Measurements from ENCODE around the gene CHDH. TPM values are rescaled to one million over a fixed set of nuclear protein-coding genes. Genes with fewer than 3 reads are reported as not detected.

CHDH gene
- total and polyA plus RNA-seq, 2 donors (not counting 3 experiments of a cell fraction or from before 2014, with no cell fraction given), result 0.04 to 0.06 TPM

- no peak for TF ChIP-seq POLR2AphosphoS5 (IDR thresholded peaks at IDR 0.05; ENCODE audit: insufficient read depth, low read depth, low read length)
- TF ChIP-seq POLR2A (IDR thresholded peaks at IDR 0.05; ENCODE audit: low read depth, low read length), result no peak
- TF ChIP-seq JUN (IDR thresholded peaks at IDR 0.05; ENCODE audit: borderline replicate concordance, insufficient read depth, insufficient read length, low read depth), result no peak
- TF ChIP-seq FOS (IDR thresholded peaks at IDR 0.05; ENCODE audit: borderline replicate concordance, insufficient read depth, low read length), result no peak
- TF ChIP-seq MAX (IDR thresholded peaks at IDR 0.05; ENCODE audit: insufficient read depth, insufficient read length), result no peak
- no peak for TF ChIP-seq GATA2 (IDR thresholded peaks at IDR 0.05; ENCODE audit: insufficient read depth, insufficient read length, low read depth, low read length)
- no peak for TF ChIP-seq EZH2 (IDR thresholded peaks at IDR 0.05; ENCODE audit: borderline replicate concordance, low read depth, low read length, severe bottlenecking)
- Histone ChIP-seq H3K36me3 (ENCODE audit: control insufficient read depth in 2 of 2, extremely low read depth in 1 of 2, insufficient read depth in 2 of 2, low read length in 2 of 2) (no peaks in the 10 kb centered on the region), H3K79me2 (ENCODE audit: control insufficient read depth, insufficient read depth, low read length) (no peaks in the 10 kb centered on the region), H3K4me2 (ENCODE audit: insufficient read depth, low read length) (no peak overlapping the region), H3K4me1 (ENCODE audit: control insufficient read depth, extremely low read depth, insufficient read depth, low read length) (no peaks in the 10 kb centered on the region), H4K20me1 (replicated peaks; ENCODE audit: control insufficient read depth, extremely low read depth, insufficient read depth, low read length) (no peaks in the 10 kb centered on the region), H3K4me3 (replicated peaks in 1 of 3; ENCODE audit: insufficient read depth in 1 of 3, low read depth in 1 of 3, low read length in 3 of 3) (no peak overlapping the region), H3K27me3 (ENCODE audit: control insufficient read depth in 2 of 2, insufficient read depth in 2 of 2, low read length in 2 of 2) (no peaks in the 10 kb centered on the region), H3K27ac (ENCODE audit: insufficient read depth, low read depth, low read length) (no peak overlapping the region), H3K9ac (replicated peaks; ENCODE audit: extremely low read depth, insufficient read depth, low read length) (no peak overlapping the region), H2AFZ (ENCODE audit: low read depth, low read length) (no peak overlapping the region), H3K9me1 (replicated peaks; ENCODE audit: control insufficient read depth, extremely low read depth, insufficient read depth, low read length) (no peaks in the 10 kb centered on the region), H3K9me3 (replicated peaks; ENCODE audit: control insufficient read depth, insufficient read depth, low read length) (no peaks in the 10 kb centered on the region)
- POLR2A ChIA-PET, result no interaction called here
- intact Hi-C loops (cut with micrococcal nuclease), result no loop called here
- BruUV-seq (replicated peaks), result no TSS peak
- CTCF ChIA-PET, result no interaction called here
- dilution Hi-C loops (cut with MboI; ENCODE audit: extremely low pct_ligation_motif_present, low sequenced_read_pairs), result no loop called here
- DNase-seq (ENCODE audit: low read depth, low spot score) (no peak), FAIRE-seq (no peak)
Observed at GRCh38 chr3:53780171-53780570, 66.0 kb downstream of the CHDH start.

GRCh38 chr3:53778153-53778552 is 68.1 kb downstream of the CHDH start:
- no peak overlapping the region for H2AFZ ChIP-seq (ENCODE audit: low read depth, low read length)
- dilution Hi-C loops (cut with MboI; ENCODE audit: extremely low pct_ligation_motif_present, low sequenced_read_pairs) (no loop called here), intact Hi-C loops (cut with micrococcal nuclease) (no loop called here)
- no peak overlapping the region for H3K27ac ChIP-seq (ENCODE audit: insufficient read depth, low read depth, low read length)
- DNase-seq (ENCODE audit: low read depth, low spot score) (no peak), FAIRE-seq (no peak)
- no peaks in the 10 kb centered on the region for H3K9me3 ChIP-seq (replicated peaks; ENCODE audit: control insufficient read depth, insufficient read depth, low read length)
- no peaks in the 10 kb centered on the region for H3K27me3 ChIP-seq (ENCODE audit: control insufficient read depth in 2 of 2, insufficient read depth in 2 of 2, low read length in 2 of 2)
- no peaks in the 10 kb centered on the region for H3K79me2 ChIP-seq (ENCODE audit: control insufficient read depth, insufficient read depth, low read length)
- no peak overlapping the region for H3K4me2 ChIP-seq (ENCODE audit: insufficient read depth, low read length)
- no peak overlapping the region for H3K4me3 ChIP-seq (replicated peaks in 1 of 3; ENCODE audit: insufficient read depth in 1 of 3, low read depth in 1 of 3, low read length in 3 of 3)
- ChIA-PET CTCF (no interaction called here), POLR2A (no interaction called here)
- TF ChIP-seq CTCF (IDR thresholded peaks at IDR 0.05; ENCODE audit: extremely low read depth in 1 of 2, insufficient read depth in 1 of 2, low read depth in 1 of 2, low read length in 2 of 2) (no peak), MAX (IDR thresholded peaks at IDR 0.05; ENCODE audit: insufficient read depth, insufficient read length) (no peak), MYC (IDR thresholded peaks at IDR 0.05; ENCODE audit: low read depth, low read length) (no peak), JUN (IDR thresholded peaks at IDR 0.05; ENCODE audit: borderline replicate concordance, insufficient read depth, insufficient read length, low read depth) (no peak), GATA2 (IDR thresholded peaks at IDR 0.05; ENCODE audit: insufficient read depth, insufficient read length, low read depth, low read length) (no peak), POLR2AphosphoS5 (IDR thresholded peaks at IDR 0.05; ENCODE audit: insufficient read depth, low read depth, low read length) (no peak), FOS (IDR thresholded peaks at IDR 0.05; ENCODE audit: borderline replicate concordance, insufficient read depth, low read length) (no peak), POLR2A (IDR thresholded peaks at IDR 0.05; ENCODE audit: low read depth, low read length) (no peak), EZH2 (IDR thresholded peaks at IDR 0.05; ENCODE audit: borderline replicate concordance, low read depth, low read length, severe bottlenecking) (no peak)
- no peaks in the 10 kb centered on the region for H3K9me1 ChIP-seq (replicated peaks; ENCODE audit: control insufficient read depth, extremely low read depth, insufficient read depth, low read length)
- H3K9ac ChIP-seq (replicated peaks; ENCODE audit: extremely low read depth, insufficient read depth, low read length), result no peak overlapping the region
- no peaks in the 10 kb centered on the region for H3K36me3 ChIP-seq (ENCODE audit: control insufficient read depth in 2 of 2, extremely low read depth in 1 of 2, insufficient read depth in 2 of 2, low read length in 2 of 2)
- no TSS peak for BruUV-seq (replicated peaks)
- no peaks in the 10 kb centered on the region for H3K4me1 ChIP-seq (ENCODE audit: control insufficient read depth, extremely low read depth, insufficient read depth, low read length)
- no peaks in the 10 kb centered on the region for H4K20me1 ChIP-seq (replicated peaks; ENCODE audit: control insufficient read depth, extremely low read depth, insufficient read depth, low read length)
